Large intestine (tissue), 3 donors: ENCODE data around the gene CBLN3. TPM values are rescaled to one million over a fixed set of nuclear protein-coding genes. Genes with fewer than 3 reads are reported as not detected.

ENCODE experiments used
- DNase-seq, 2 donors: peaks; one replicate each; pipeline versions ENCODE4 v3.0.0 to v3.0.0-alpha.2; 2013
- H3K27ac ChIP-seq: one replicate; pipeline ENCODE4 v1.5.1; 2013; ENCODE audit warnings: low read length
- H3K27me3 ChIP-seq: 2 replicates; pipeline ENCODE4 v1.6.1; 2013; ENCODE audit warnings: low read length; ENCODE audit not compliant: control insufficient read depth, insufficient read depth
- H3K36me3 ChIP-seq: 2 replicates; pipeline ENCODE4 v1.6.1; 2013; ENCODE audit warnings: low read length; ENCODE audit not compliant: control insufficient read depth, insufficient read depth
- H3K4me1 ChIP-seq: one replicate; pipeline ENCODE4 v1.6.1; 2013; ENCODE audit warnings: low read length; ENCODE audit not compliant: control insufficient read depth, insufficient read depth
- H3K4me3 ChIP-seq: one replicate; pipeline ENCODE4 v1.5.1; 2013; ENCODE audit warnings: low read length
- H3K9me3 ChIP-seq: one replicate; pipeline ENCODE4 v1.6.1; 2013; ENCODE audit warnings: mild to moderate bottlenecking, low read depth, low read length, moderate library complexity; ENCODE audit not compliant: control insufficient read depth
- WGBS: methylation state at CpG from one replicate; pipeline ENCODE4 v1.1.5; 2013; ENCODE audit warnings: low lambda C conversion rate; ENCODE audit not compliant: insufficient coverage; 5-methylcytosine and 5-hydroxymethylcytosine counted together
- polyA plus RNA-seq: library from polyadenylated mRNA; unstranded; fragments of 120-200 nt; gene quantifications from one replicate; pipeline ENCODE4 v1.2.1, GENCODE V29; 2013

CBLN3 gene
- polyA plus RNA-seq, 1 donor, result 5.6 TPM

GRCh38 chr14:24425704-24426103, 3.8 kb downstream of the CBLN3 start:
- WGBS, result 0% methylated on average over 2 of the region's 3 CpGs
- H3K9me3 ChIP-seq, result no peaks in the 10 kb centered on the region
- no peaks in the 10 kb centered on the region for H3K36me3 ChIP-seq
- no peak overlapping the region for H3K4me3 ChIP-seq
- no peaks in the 10 kb centered on the region for H3K27me3 ChIP-seq
- H3K27ac ChIP-seq, result peak overlapping the region; percentile 90
- H3K4me1 ChIP-seq, result peaks cover 67% of the 10 kb centered on the region
- peak; percentile 73 to 85 for DNase-seq

DNA sequence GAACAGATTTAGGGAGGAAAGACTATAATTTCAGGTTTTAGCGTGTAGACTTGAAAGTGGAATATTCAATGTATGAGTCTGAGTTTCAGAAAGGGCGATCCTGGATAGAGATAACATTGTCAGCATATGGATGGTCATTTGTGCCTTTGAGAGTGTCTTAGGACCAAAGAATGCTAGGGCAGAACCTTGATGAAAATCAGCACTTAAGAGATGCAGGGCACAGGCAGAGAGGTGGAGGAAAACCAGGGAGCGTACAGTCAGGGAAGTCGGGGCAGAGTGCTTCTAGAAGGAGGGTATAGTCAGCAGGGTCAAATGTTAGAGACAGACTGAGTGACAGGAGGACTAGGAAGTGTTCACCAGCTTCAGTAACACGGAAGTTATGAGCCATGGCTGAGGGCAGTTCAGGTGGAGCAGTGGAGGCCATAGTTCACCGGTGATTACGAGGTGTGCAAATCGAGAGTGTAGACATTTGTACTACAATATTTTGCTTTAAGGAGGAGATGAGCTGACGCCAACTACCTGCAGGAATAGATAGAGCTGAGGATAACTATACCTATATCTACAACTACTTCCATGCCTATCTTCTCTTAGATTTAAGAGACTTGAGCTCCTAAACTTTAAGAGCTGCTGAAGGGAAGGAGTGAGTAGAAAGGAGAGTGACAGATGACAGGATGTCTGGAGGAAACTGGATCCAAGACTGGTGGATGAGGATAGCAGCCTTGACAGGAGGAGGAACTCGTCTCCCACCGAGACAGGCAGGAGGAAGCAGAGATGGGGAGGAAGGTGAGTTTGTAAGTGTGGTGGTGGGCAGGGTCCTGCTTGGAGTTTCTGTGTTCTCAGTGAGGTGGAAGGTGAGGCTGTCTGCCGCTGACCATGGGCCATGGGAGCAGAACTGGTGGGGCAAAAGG, 6.5 kb downstream of the CBLN3 start:
- DNase-seq, result peak; percentile 64 to 87
- WGBS, result 40% methylated on average over 2 of the region's 12 CpGs
- Histone ChIP-seq H3K4me3 (no peak overlapping the region), H3K36me3 (no peaks in the 10 kb centered on the region), H3K4me1 (peaks cover 50% of the 10 kb centered on the region), H3K27me3 (no peaks in the 10 kb centered on the region), H3K27ac (peak overlapping the region; percentile 90), H3K9me3 (no peaks in the 10 kb centered on the region)

- no peaks in the 10 kb centered on the region for H3K36me3 ChIP-seq
- H3K27ac ChIP-seq, result peak overlapping the region; percentile 90
- H3K9me3 ChIP-seq, result no peaks in the 10 kb centered on the region
- no peaks in the 10 kb centered on the region for H3K27me3 ChIP-seq
- 82% methylated on average over 3 of the region's 4 CpGs for WGBS
- peaks cover 44% of the 10 kb centered on the region for H3K4me1 ChIP-seq
- no peak overlapping the region for H3K4me3 ChIP-seq
- DNase-seq, result no peak
Observed at GRCh38 chr14:24422261-24422660, 7.2 kb downstream of the CBLN3 start.

GRCh38 chr14:24418492-24418873, 11.0 kb downstream of the CBLN3 start:
- no peaks in the 10 kb centered on the region for H3K9me3 ChIP-seq
- no peak for DNase-seq
- H3K36me3 ChIP-seq, result peaks cover 22% of the 10 kb centered on the region
- peaks cover 11% of the 10 kb centered on the region for H3K4me1 ChIP-seq
- H3K27ac ChIP-seq, result no peak overlapping the region
- H3K27me3 ChIP-seq, result no peaks in the 10 kb centered on the region
- WGBS, result no CpG with 5 or more reads among the region's 6 CpGs
- H3K4me3 ChIP-seq, result no peak overlapping the region

DNA sequence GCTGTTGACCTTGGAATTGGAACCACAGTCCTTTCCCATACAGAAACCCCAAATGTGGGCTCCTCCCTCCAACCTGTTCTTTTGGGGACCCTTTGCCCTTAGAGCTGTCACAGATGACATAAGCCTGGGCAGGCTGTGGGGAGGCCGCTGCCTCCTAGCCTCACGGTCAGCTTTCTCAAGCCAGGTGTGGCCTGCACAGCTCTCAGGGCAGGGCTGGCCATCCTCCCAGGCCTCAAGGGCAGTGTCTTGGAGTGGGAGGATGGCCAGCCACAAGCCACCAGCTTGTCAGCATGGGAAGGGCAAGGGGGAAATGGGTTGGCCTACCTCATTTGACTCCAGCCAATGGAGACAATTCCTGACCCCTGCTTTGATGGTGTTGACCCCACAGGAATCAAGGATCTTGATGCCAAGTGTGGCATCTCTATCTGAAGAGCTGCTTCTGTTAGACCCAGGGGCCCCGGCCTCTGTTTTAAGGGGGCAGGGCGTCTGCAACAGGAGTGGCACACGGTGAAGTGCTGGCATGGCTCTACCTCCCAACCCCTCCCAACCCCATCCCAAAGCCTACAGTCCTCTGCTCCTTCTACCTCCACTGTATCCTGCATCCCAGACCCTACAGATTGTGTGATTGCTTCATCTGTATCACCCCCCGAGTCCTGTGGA, 11.5 kb downstream of the CBLN3 start:
- no peak overlapping the region for H3K4me3 ChIP-seq
- no peaks in the 10 kb centered on the region for H3K9me3 ChIP-seq
- no peak for DNase-seq
- H3K4me1 ChIP-seq, result peaks cover 6% of the 10 kb centered on the region
- no peak overlapping the region for H3K27ac ChIP-seq
- no CpG with 5 or more reads among the region's 6 CpGs for WGBS
- H3K27me3 ChIP-seq, result no peaks in the 10 kb centered on the region
- H3K36me3 ChIP-seq, result peaks cover 27% of the 10 kb centered on the region

DNA sequence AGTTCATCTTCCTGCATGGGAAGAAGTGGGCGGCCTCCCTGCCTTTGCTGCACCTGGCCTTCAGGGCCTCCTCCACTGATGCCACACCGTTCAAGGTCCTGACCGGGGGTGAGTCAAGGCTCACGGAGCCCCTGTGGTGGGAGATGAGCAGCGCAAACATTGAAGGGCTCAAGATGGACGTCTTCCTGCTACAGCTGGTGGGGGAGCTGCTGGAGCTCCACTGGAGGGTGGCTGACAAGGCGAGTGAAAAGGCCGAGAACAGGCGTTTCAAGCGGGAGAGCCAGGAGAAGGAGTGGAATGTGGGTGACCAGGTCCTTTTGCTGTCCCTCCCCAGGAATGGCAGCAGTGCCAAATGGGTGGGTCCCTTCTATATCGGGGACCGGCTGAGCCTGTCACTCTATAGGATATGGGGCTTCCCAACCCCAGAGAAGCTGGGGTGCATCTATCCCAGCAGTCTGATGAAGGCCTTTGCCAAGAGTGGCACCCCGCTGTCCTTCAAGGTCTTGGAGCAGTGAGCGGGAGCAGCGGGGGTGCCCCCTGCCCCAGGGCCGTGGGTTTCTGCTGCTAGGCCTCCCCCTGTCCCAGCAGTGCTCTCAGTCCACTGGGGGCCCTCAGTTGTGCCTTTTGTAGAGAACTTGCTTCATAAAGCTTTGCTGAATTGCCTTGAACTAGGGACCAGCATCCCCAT, 12.4 kb downstream of the CBLN3 start:
- Histone ChIP-seq H3K9me3 (no peaks in the 10 kb centered on the region), H3K36me3 (peaks cover 36% of the 10 kb centered on the region), H3K4me3 (no peak overlapping the region), H3K4me1 (no peaks in the 10 kb centered on the region), H3K27ac (no peak overlapping the region), H3K27me3 (no peaks in the 10 kb centered on the region)
- DNase-seq, result no peak
- no CpG with 5 or more reads among the region's 16 CpGs for WGBS

GRCh38 chr14:24416254-24416931, 13.1 kb downstream of the CBLN3 start:
- Histone ChIP-seq H3K9me3 (no peaks in the 10 kb centered on the region), H3K27ac (no peak overlapping the region), H3K4me1 (no peaks in the 10 kb centered on the region), H3K27me3 (no peaks in the 10 kb centered on the region), H3K36me3 (peaks cover 41% of the 10 kb centered on the region), H3K4me3 (no peak overlapping the region)
- DNase-seq, result no peak
- no CpG with 5 or more reads among the region's 19 CpGs for WGBS

DNA sequence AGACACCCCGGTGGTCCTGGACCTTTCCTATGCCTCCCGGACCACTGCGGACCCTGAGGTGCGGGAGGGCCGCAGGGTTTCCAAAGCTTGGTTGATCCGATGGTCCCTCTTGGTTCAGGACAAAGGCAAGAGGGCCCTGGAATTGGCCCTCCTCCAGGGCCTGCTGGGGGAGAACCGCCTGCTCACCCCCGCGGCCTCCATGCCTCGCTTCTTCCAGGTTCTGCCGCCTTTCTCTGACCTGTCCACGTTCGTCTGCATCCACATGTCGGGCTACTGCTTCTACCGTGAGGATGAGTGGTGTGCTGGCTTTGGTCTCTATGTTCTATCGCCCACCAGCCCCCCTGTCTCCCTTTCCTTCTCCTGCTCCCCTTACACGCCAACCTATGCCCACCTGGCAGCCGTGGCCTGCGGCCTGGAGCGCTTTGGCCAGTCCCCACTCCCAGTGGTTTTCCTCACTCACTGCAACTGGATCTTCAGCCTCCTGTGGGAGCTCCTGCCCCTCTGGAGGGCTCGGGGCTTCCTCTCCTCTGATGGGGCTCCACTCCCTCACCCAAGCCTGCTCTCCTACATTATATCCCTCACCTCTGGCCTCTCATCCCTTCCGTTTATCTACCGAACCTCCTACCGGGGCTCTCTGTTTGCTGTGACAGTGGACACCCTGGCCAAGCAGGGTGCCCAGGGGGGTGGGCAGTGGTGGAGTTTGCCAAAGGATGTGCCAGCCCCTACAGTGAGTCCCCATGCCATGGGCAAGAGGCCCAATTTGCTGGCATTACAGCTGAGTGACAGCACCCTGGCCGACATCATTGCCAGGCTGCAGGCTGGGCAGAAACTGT, 13.8 kb downstream of the CBLN3 start:
- H3K36me3 ChIP-seq, result peaks cover 48% of the 10 kb centered on the region
- H3K4me1 ChIP-seq, result no peaks in the 10 kb centered on the region
- 100% methylated on average over 1 of the region's 25 CpGs for WGBS
- no peaks in the 10 kb centered on the region for H3K27me3 ChIP-seq
- no peaks in the 10 kb centered on the region for H3K9me3 ChIP-seq
- H3K4me3 ChIP-seq, result no peak overlapping the region
- no peak for DNase-seq
- no peak overlapping the region for H3K27ac ChIP-seq

DNA sequence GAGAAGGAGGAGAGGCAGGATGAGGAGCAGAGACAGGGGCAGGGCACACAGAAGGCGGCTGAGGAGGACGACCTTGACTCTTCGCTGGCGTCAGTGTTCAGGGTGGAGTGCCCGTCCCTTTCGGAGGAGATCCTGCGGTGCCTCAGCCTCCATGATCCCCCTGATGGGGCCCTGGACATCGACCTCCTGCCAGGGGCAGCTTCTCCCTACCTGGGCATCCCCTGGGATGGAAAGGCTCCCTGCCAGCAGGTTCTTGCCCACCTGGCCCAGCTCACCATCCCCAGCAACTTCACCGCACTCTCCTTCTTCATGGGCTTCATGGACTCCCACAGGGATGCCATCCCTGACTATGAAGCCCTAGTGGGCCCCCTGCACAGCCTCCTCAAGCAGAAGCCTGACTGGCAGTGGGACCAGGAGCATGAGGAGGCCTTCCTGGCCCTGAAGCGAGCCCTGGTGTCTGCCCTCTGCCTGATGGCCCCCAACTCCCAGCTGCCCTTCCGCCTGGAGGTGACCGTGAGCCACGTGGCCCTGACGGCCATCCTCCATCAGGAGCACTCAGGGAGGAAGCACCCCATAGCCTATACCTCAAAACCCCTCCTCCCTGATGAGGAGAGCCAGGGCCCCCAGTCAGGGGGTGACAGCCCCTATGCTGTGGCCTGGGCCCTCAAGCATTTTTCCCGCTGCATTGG, 14.6 kb downstream of the CBLN3 start:
- no peaks in the 10 kb centered on the region for H3K4me1 ChIP-seq
- no peak overlapping the region for H3K4me3 ChIP-seq
- no CpG with 5 or more reads among the region's 15 CpGs for WGBS
- H3K9me3 ChIP-seq, result no peaks in the 10 kb centered on the region
- H3K36me3 ChIP-seq, result peaks cover 55% of the 10 kb centered on the region
- no peak for DNase-seq
- no peaks in the 10 kb centered on the region for H3K27me3 ChIP-seq
- H3K27ac ChIP-seq, result no peak overlapping the region
